NT2/D1 (cell line): ENCODE data around the gene LDLRAD4.

ENCODE experiments used
- DNase-seq: peaks from one replicate; pipeline ENCODE4 v3.0.0-alpha.2; 2011; ENCODE audit warnings: low read depth, low spot score
- H3K27me3 ChIP-seq: 2 replicates; pipeline ENCODE4 v1.6.0; 2011; ENCODE audit warnings: mild to moderate bottlenecking; ENCODE audit not compliant: insufficient read length, insufficient read depth
- H3K36me3 ChIP-seq: 2 replicates; pipeline ENCODE4 v1.6.1; 2011; ENCODE audit warnings: mild to moderate bottlenecking, low read length, mixed read lengths; ENCODE audit not compliant: insufficient read depth, insufficient read length
- H3K4me1 ChIP-seq: 2 replicates; pipeline ENCODE4 v1.5.1; 2011; ENCODE audit not compliant: insufficient read depth, insufficient read length
- H3K4me3 ChIP-seq: 2 replicates; pipeline ENCODE4 v1.5.1; 2011; ENCODE audit warnings: low read depth; ENCODE audit not compliant: insufficient read length
- H3K9ac ChIP-seq: 2 replicates; pipeline ENCODE4 v1.6.0; 2011; ENCODE audit warnings: low read depth; ENCODE audit not compliant: insufficient read length
- H3K9me3 ChIP-seq: 2 replicates; pipeline ENCODE4 v1.5.1; 2011; ENCODE audit warnings: mild to moderate bottlenecking, low read length; ENCODE audit not compliant: insufficient read depth
- SUZ12 ChIP-seq: IDR thresholded peaks from 2 replicates; pipeline ENCODE4 v1.6.1; 2011; ENCODE audit not compliant: insufficient read length, insufficient read depth; ENCODE audit errors: extremely low read depth
- YY1 ChIP-seq: IDR thresholded peaks from 2 replicates; pipeline ENCODE4 v1.6.1; 2011; ENCODE audit not compliant: insufficient read length, insufficient read depth
- ZNF274 ChIP-seq: IDR thresholded peaks from 2 replicates; pipeline ENCODE4 v1.6.1; 2011; ENCODE audit warnings: mild to moderate bottlenecking, low read depth, low read length

The LDLRAD4 gene

DNA sequence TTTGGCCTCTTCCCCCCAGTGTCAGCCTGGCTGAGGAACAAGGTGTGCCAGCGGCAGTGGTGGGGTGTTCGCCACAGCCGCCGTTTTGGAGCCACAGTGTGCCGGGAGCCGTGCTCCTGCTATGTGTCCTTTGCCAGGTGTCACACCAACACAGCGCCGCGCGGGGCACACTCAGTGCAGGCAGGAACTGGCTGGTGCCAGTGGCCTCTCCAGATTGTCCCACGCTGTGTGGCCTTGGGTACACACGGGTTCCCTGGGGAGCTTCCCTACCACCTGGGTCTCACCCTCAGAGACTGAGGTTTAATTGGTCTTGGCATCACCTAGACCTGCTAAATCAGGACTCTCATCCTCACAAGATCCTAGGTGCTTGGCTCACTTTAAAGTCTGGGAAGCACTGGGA lies 171.6 kb downstream of the LDLRAD4 start:
- TF ChIP-seq ZNF274: no peak
- no peak for TF ChIP-seq SUZ12
- no peak for TF ChIP-seq YY1
- Histone ChIP-seq H3K36me3 (no peaks in the 10 kb centered on the region), H3K27me3 (no peaks in the 10 kb centered on the region), H3K4me3 (no peak overlapping the region), H3K9me3 (no peaks in the 10 kb centered on the region), H3K9ac (no peak overlapping the region), H3K4me1 (peaks cover 2% of the 10 kb centered on the region)
- no peak for DNase-seq

DNA sequence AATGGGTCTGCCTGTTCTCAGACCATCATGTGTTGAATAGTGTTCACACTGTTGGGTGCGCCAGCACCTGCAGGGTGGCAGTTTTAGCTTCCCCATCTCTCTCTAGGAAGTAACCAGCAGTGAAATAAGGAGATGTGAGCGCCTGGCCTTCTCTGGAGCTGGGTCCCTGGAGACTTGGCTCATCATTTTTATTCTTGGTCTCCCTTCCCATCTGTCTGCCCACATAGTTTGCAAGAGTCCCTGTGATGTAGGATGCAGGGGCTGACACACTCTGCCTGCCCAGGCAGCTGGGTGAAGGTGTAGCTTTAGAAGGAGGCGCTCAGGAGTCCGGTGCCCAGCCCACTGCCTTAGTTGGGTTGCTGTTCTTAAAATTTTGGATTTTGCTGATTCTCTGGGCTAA lies 172.2 kb downstream of the LDLRAD4 start:
- TF ChIP-seq ZNF274: no peak
- TF ChIP-seq SUZ12: no peak
- TF ChIP-seq YY1: no peak
- Histone ChIP-seq H3K36me3 (no peaks in the 10 kb centered on the region), H3K4me1 (peaks cover 2% of the 10 kb centered on the region), H3K9me3 (no peaks in the 10 kb centered on the region), H3K27me3 (no peaks in the 10 kb centered on the region), H3K4me3 (no peak overlapping the region), H3K9ac (no peak overlapping the region)
- DNase-seq: no peak

DNA sequence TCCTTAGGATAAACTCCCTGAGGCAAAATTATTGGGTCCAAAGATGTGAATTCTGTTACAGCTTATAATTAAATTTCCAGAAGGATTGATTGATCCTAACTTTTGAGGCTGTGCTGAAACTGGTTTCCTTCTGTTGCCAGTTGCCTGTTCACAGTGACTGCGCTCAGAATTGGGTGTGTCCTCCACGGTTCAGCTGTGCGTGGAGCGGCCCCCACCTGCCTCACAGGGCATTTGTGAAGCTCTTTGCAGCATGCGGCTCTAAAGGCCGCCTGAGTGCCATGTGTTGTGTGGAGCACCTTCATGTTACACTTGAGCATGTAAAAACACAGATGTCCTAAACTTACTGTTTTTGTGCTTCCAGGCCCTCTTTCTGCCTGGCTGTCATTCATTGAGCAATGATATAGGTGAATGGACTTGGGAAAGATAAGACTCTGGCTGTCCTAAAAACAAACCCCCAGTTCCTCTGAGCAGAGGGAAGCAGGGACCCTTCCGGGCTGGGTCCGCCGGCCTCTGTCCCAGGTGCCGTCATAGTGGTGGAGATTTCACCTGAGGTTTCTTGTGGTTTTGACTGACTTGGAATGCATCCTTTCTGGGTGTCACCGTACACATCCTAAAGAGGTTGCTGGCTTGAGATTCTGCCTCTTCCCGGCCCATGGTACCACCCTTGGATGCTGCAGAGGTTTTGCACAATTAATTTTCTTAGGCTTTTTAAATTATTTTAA lies 173.6 kb downstream of the LDLRAD4 start:
- no peak overlapping the region for H3K9ac ChIP-seq

DNA sequence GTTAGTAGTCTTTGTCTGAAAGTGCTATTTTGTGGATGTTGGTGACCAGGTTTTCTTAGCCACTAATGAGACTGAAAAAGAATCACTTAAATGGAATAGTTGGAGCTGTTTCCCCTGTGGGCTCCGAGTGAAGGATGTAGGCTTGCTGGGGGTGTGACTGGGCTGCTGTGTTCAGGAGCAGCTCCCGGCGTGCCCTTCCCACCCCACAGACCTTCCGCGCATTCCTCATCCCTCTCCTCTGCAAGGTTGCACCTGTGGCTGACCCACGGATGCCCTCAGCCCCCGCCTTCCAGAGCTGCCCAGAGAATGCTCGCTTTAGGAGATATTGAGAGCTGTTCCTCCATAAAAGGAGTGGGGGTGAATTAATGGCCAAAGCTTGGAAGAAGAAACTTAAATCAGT lies 174.3 kb downstream of the LDLRAD4 start:
- Histone ChIP-seq H3K4me1 (peaks cover 2% of the 10 kb centered on the region), H3K9ac (no peak overlapping the region), H3K9me3 (no peaks in the 10 kb centered on the region), H3K27me3 (no peaks in the 10 kb centered on the region), H3K4me3 (no peak overlapping the region), H3K36me3 (no peaks in the 10 kb centered on the region)
- no peak for DNase-seq
- TF ChIP-seq ZNF274 (no peak), SUZ12 (no peak), YY1 (no peak)

More for the DNA sequence above, 173.6 kb downstream of the LDLRAD4 start:
- no peak for DNase-seq
- Histone ChIP-seq H3K9me3 (no peaks in the 10 kb centered on the region), H3K36me3 (no peaks in the 10 kb centered on the region), H3K4me1 (peaks cover 2% of the 10 kb centered on the region), H3K27me3 (no peaks in the 10 kb centered on the region), H3K4me3 (no peak overlapping the region)
- no peak for TF ChIP-seq ZNF274
- no peak for TF ChIP-seq YY1
- no peak for TF ChIP-seq SUZ12

DNA sequence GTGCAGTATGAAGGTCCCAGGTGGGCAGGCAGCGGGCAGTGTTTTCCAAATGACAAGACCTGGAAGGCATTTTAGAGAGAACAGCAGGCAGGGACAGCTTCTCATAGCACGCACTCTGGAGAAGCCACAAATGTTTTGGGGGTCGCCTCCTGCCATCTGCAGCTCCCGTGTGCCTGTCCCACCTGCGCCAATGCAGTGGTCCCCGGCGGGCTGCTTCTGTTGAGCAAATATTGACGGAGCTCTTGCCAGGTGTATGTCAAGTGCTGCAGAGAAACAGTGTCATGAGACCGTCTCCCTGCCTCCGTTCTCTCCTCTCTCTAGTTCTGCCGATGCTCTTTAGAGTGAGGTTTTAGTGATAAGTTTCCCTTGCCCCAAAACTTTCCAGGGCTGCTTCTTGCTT lies 174.8 kb downstream of the LDLRAD4 start:
- Histone ChIP-seq H3K27me3 (no peaks in the 10 kb centered on the region), H3K9ac (no peak overlapping the region), H3K9me3 (no peaks in the 10 kb centered on the region), H3K4me1 (peaks cover 2% of the 10 kb centered on the region), H3K36me3 (no peaks in the 10 kb centered on the region), H3K4me3 (no peak overlapping the region)
- TF ChIP-seq ZNF274 (no peak), SUZ12 (no peak), YY1 (no peak)
- no peak for DNase-seq

DNA sequence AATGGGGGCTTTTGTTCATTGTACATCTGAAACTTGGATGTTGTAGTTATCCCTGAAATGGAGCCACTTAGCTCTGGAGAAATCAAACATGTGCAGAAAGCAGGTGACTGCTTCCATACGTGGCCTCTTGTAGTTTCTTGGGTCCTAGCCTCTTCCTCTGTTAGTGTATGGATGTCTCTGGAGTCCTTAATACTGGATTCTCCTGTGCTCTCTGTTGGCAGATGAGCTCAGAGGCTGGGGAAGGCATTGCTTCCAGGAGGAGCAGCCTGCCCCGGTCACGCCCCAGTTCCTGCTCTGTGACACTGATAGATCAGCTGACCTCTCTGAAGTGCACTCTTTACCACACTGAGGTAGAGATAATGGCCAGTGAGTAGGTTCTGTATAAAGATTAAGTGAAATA lies 176.2 kb downstream of the LDLRAD4 start:
- H3K27me3 ChIP-seq: no peaks in the 10 kb centered on the region
- no peak overlapping the region for H3K4me3 ChIP-seq
- H3K4me1 ChIP-seq: no peaks in the 10 kb centered on the region
- no peak for TF ChIP-seq SUZ12
- no peak for TF ChIP-seq ZNF274
- no peak for TF ChIP-seq YY1
- H3K36me3 ChIP-seq: no peaks in the 10 kb centered on the region
- no peaks in the 10 kb centered on the region for H3K9me3 ChIP-seq
- DNase-seq: no peak
- no peak overlapping the region for H3K9ac ChIP-seq

DNA sequence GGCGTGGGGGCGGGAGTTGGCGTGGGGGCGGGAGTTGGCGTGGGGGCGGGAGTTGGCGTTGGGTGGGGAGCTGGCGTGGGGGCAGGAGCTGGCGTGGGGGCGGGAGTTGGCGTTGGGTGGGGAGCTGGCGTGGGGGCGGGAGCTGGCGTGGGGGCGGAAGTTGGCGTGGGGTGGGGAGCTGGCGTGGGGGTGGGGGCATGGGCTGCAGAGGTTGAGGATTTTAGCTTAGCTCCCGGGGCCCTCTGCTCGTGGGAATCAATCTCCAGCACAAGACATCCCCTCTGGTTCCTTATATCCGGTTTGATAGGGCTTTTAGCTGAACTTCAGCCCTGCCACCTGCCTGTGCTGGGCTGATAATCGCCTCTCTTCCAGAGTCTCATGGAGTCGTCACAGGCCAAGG lies 177.0 kb downstream of the LDLRAD4 start:
- Histone ChIP-seq H3K4me3 (no peak overlapping the region), H3K27me3 (no peaks in the 10 kb centered on the region), H3K36me3 (no peaks in the 10 kb centered on the region)

More for the DNA sequence above, 177.0 kb downstream of the LDLRAD4 start:
- H3K9me3 ChIP-seq: no peaks in the 10 kb centered on the region
- no peak for DNase-seq
- TF ChIP-seq YY1 (no peak), SUZ12 (no peak), ZNF274 (no peak)
- no peaks in the 10 kb centered on the region for H3K4me1 ChIP-seq
- no peak overlapping the region for H3K9ac ChIP-seq
